HepG2 (cell line): ENCODE measurements around the gene PIGBOS1.

Experiments
- CTCF ChIP-seq: sonication (generic); formaldehyde crosslinking; IDR thresholded peaks from 2 replicates; pipeline ENCODE4 v1.5.0; 2020; ENCODE audit warnings: mild to moderate bottlenecking, missing genetic modification reagents, moderate library complexity
- NFIC ChIP-seq: IDR thresholded peaks from 2 replicates; pipeline ENCODE4 v1.6.1; 2012; ENCODE audit warnings: mild to moderate bottlenecking, low read length, inconsistent platforms
- NPAS2 ChIP-seq: sonication (generic); formaldehyde crosslinking; IDR thresholded peaks from 2 replicates; pipeline ENCODE4 v1.8.0; 2022; ENCODE audit warnings: mild to moderate bottlenecking, missing genetic modification reagents, borderline replicate concordance
- POLR2A ChIP-seq, 2 experiments: IDR thresholded peaks; 2 replicates each; pipeline ENCODE4 v1.6.1; 2011; ENCODE audit warnings: low read depth in 2 of 2, low read length in 2 of 2, mild to moderate bottlenecking in 1 of 2, moderate library complexity in 1 of 2; ENCODE audit not compliant: insufficient read depth in 1 of 2
- POLR2AphosphoS5 ChIP-seq: IDR thresholded peaks from 2 replicates; pipeline ENCODE4 v1.6.1; 2012; ENCODE audit warnings: low read depth, low read length
- REST ChIP-seq, 2 experiments: IDR thresholded peaks; 2 replicates each; pipeline ENCODE4 v1.6.1; 2011 to 2012; ENCODE audit warnings: low read length in 2 of 2, borderline replicate concordance in 1 of 2, low read depth in 1 of 2, mild to moderate bottlenecking in 1 of 2, moderate library complexity in 1 of 2
- ZBTB33 ChIP-seq: sonication (generic); formaldehyde crosslinking; IDR thresholded peaks from 2 replicates; pipeline ENCODE4 v1.4.0; 2020; ENCODE audit warnings: missing genetic modification reagents
- ZKSCAN8 ChIP-seq: IDR thresholded peaks from 2 replicates; pipeline ENCODE4 v1.6.1; 2016; ENCODE audit warnings: borderline replicate concordance, missing genetic modification reagents, missing compliant biosample characterization
- ZMYM2 ChIP-seq: sonication (generic); formaldehyde crosslinking; IDR thresholded peaks from 2 replicates; pipeline ENCODE4 v1.8.0; 2022; ENCODE audit warnings: mild to moderate bottlenecking, missing genetic modification reagents
- ZNF792 ChIP-seq: IDR thresholded peaks from 2 replicates; pipeline ENCODE4 v1.6.1; 2016
- TF ChIP-seq, protein P1 (sequence below): sonication (generic); formaldehyde crosslinking; conservative IDR thresholded peaks from 2 replicates; pipeline ENCODE4 v1.8.0; 2022; ENCODE audit warnings: mild to moderate bottlenecking, moderate library complexity, missing genetic modification reagents

DNA sequence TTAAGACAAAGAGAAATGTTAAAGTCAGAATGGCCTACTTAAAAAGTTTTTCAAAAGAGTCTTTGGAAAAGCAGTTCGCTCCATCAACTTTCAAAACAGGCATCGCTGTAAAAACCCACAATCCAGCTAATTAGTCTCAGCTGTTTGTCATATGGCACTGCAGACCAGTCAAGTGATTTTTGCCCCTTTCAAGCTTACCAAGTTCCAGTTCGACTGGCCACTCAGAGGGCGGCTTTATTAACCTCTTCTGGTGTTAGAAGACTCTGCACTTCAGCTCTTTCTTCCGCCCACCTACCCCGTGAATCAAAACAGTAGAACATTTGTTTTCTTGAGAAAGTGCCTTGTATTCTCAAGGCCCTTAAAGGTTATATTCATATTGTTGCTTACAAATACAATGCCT, 48.6 kb downstream of the PIGBOS1 start:
- TF ChIP-seq REST (IDR thresholded peaks at IDR 0.05; ENCODE audit: borderline replicate concordance in 1 of 2, low read depth in 1 of 2, low read length in 2 of 2) (no peak), NPAS2 (no peak), ZNF792 (no peak), NFIC (no peak), ZKSCAN8 (CRISPR knock-in tag) (no peak), POLR2AphosphoS5 (no peak), CTCF (CRISPR knock-in tag) (no peak), ZMYM2 (CRISPR knock-in tag) (no peak), ZBTB33 (CRISPR knock-in tag) (no peak), POLR2A (IDR thresholded peaks at IDR 0.05; ENCODE audit: insufficient read depth in 1 of 2, low read depth in 2 of 2, low read length in 2 of 2) (no peak)
- TF ChIP-seq, protein P1, sequence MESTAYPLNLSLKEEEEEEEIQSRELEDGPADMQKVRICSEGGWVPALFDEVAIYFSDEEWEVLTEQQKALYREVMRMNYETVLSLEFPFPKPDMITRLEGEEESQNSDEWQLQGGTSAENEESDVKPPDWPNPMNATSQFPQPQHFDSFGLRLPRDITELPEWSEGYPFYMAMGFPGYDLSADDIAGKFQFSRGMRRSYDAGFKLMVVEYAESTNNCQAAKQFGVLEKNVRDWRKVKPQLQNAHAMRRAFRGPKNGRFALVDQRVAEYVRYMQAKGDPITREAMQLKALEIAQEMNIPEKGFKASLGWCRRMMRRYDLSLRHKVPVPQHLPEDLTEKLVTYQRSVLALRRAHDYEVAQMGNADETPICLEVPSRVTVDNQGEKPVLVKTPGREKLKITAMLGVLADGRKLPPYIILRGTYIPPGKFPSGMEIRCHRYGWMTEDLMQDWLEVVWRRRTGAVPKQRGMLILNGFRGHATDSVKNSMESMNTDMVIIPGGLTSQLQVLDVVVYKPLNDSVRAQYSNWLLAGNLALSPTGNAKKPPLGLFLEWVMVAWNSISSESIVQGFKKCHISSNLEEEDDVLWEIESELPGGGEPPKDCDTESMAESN = no peak
